ENCODE measurements around the gene LMO4.

DNA sequence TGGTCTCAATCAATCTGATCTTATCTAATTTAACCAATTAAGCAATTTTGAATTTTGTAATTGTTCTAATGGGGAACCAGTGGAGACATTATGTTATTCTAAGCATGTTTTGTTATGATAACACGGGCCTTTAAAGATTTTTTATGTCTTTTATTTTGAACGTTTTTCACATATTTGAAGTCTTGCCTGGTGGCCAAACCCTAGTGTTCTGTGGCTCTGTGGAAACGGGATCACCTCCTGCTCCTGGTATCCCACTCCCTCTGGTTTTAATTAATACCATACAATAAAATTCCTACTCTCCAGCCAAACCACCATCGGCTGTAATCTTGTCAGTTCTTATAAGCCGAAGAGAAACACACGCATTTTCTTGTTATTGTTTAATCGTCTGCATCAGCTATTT lies 22.9 kb upstream of the LMO4 start:
- TF ChIP-seq, protein P1, sequence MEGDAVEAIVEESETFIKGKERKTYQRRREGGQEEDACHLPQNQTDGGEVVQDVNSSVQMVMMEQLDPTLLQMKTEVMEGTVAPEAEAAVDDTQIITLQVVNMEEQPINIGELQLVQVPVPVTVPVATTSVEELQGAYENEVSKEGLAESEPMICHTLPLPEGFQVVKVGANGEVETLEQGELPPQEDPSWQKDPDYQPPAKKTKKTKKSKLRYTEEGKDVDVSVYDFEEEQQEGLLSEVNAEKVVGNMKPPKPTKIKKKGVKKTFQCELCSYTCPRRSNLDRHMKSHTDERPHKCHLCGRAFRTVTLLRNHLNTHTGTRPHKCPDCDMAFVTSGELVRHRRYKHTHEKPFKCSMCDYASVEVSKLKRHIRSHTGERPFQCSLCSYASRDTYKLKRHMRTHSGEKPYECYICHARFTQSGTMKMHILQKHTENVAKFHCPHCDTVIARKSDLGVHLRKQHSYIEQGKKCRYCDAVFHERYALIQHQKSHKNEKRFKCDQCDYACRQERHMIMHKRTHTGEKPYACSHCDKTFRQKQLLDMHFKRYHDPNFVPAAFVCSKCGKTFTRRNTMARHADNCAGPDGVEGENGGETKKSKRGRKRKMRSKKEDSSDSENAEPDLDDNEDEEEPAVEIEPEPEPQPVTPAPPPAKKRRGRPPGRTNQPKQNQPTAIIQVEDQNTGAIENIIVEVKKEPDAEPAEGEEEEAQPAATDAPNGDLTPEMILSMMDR (IDR thresholded peaks at IDR 0.05; ENCODE audit: low read length): no peak
- TF ChIP-seq EZH2 (IDR thresholded peaks at IDR 0.05; ENCODE audit: borderline replicate concordance, low read length): no peak
